GM19035 (cell line): ENCODE data around the gene ARHGAP42.
A peak's percentile ranks its signal among the peaks of the same experiment; 100 is the strongest.

Experiments
- ATAC-seq: cut with Tn5 transposase; IDR thresholded peaks from one replicate; pipeline ENCODE4 v1.9.1; 2021; ENCODE audit not compliant: unreplicated experiment

Gene ARHGAP42

DNA sequence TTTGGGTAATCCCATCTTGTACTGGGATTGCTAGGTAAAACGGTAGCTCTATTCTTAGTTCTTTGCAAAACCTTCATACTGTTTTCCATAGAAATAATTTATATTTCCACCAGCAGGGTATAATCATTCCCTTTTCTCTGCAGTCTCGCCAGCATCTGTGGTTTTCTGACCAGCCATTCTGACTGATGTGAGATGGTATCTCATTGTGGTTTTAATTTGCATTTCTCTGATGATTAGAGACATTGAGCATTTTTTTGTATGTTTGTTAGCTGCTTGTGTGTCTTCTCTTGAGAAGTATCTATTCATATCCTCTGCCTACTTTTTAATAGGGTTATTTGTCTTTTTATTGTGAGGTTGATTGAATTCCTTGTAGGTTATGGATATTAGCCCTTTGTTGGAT, 221.7 kb downstream of the ARHGAP42 start:
- ATAC-seq: peak; percentile 55

DNA sequence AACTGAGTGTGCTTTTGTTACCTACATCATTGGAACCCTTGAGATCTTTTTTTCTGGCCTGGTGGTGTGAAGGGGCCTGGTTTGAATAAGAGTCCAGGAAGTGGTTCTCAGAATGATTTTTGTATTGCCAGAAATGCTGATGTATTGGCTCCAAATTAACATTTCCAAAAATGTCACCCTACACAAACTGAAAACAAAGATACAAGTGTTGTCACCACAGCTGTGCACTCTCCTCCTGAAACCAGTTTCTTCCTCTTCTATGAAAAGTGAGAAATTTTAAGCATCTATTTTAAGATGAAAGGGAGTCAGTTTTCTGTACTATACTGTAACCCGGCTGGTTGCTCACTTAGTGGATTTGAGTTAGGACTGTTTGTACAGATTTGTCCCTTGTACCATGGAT, 223.7 kb downstream of the ARHGAP42 start:
- ATAC-seq: peak; percentile 93

DNA sequence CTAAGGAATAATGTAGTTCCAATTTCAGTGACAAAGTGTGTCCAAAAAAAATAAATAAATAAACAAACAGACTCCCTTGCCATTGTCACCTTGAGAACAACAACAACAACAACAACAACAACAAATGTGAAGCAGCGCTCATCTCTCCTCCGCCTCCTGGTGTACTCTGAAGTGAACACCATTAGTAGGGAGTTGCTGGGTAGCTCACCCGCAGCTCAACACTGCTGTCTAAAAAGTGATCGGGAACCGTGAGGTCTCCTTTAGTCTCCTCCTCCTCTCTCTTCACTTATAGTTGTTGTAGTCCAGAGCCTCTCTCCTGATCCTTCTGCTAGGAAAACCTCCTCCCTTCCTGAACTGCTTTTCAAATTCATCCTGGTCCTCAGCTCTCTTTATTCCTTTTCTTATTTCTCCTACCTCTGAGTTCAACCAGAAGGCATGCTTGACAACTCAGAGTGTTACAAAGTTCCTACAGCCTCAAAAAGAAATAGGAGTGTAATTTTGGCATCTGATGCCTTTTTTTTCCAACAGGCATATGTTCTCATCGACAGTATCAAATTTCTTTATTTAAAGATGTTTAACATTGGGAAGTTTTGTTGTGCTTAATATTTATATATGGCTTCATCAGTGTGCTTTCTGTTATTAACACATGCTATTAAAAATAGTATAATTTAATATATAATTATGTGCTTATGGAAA, 227.5 kb downstream of the ARHGAP42 start:
- no peak for ATAC-seq

DNA sequence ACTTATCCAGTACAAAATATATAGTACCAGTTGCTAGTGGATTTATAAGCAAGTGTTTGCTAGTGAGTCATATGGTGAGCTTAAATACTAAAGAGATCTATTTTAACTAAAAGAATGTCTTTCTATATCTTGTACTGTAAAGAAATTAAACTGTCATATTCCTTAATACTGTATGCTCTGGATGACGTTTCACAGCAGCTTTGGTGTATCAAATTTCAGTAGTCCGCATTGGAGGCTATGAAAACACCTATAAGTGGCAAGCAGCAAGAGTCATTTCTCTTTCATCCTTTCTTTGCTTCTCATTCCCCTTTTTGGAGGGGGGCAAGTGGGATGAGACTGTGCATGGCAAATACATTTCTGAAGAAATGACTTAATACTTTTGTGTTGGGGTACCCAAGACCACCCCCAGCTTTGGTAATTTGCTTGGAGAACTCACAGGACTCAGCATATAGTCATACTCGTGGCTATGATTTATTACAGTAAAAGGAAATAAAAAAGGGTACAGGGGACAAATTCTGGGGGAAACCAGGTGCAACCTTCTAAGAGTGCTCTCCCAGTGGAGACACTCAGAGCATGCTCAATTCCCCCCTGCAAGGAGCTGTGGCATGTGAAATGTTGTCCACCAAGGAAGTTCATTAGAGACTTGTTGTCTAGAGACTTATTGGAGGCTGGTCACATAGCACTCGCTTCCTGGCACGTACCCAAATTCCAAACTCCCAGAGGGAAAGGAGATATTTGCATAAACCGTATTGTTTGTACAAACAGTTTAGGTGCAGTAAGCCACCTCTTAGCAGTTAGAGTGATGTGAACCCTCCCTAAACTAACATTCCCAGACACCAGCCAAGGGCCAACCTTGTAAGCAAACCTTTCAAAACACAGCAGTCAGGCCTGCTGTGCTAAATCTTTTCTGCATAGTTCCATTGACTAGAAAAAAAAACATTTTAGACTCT, 231.7 kb downstream of the ARHGAP42 start:
- no peak for ATAC-seq

DNA sequence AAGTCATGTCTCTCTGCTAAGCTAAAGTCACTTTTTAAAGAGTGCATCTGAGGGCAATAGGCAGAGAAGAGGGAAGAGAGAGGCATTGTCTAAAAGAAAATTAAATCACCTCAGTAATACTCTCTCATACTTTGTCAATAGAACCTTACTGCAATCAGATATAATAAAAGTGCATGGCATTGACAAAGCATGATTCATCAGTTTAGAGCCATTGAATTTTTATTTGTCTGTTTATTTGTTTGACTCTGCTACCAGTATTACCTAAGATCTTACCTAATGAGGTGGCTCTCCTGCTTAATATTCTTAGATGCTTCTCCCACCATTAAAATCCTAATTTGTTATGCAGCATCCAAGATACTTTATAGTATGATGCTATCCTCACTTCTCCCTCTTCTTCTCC, 233.5 kb downstream of the ARHGAP42 start:
- no peak for ATAC-seq

DNA sequence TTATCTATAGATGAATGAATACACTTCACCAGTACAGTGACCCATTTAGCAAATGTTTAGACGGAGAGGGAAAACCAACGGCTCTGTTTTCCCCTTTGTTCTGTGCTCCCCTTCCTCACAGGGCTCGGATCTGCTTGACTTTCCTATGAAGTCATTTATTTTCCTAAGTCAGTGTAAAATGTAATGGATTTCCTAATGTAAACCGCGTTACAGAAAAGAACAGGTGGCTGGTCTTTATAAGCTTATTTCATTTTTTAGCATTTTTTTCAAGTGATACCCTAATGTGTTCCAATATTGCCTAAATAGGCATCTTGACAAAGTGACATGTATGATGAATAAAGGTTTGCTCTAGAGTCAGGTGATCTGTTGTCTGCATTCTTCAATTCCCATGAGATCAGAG, 235.0 kb downstream of the ARHGAP42 start:
- no peak for ATAC-seq

DNA sequence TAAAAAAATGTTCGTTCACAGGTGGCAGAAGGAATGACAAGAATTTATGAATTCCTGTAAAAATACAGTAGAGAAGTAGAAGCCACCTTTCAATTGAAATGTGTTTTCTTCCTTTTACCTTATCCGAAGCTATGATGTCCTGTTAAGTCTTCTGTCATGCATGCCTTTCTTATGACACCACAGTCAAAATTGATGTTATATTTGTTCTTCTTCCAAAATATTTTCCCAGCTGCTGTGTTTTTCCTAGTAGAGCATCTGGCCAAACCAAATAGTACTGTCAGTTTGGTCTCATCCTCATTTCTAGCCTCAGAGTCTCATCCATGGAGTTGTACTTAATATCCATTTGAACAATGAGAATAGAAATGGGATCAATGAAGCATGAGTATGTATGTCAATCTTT, 236.5 kb downstream of the ARHGAP42 start:
- ATAC-seq: no peak

DNA sequence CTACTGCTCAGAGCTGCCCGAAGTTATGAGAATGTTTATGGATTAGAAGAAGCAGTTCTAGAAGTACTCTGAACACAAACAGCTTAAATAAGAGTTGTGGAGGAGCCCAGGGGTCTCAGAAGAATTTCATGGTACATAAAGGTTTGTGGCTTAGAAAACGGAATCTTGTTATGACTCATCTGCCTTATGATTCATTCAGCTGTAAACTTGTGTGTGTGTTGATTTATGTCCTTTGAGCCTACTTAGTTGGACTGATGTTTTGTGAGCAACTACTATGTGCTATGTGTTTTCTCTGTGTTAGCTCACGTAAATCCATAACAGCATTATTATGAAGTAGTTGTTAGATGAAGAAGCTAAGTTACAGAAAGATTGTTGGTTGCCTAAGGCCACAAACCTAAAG, 238.8 kb downstream of the ARHGAP42 start:
- peak; percentile 77 for ATAC-seq

DNA sequence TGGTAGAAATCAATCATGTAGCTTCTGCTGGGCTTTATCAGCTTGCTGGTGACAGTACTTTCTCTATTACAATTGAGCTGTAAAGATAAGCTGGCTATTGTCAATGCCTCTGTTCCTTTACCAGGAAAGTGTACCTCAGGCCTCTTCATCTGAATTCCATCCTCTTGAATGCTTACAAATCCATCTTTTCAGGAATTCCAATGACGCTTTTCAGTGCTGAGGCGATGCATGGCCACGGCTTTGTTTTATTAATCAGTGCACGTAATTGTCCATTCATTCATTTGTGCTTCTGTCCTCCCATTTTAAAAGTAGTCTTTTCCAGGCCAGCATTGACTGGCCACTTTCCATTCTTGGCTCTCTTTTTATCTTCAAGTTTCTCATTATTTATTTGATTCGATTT, 240.5 kb downstream of the ARHGAP42 start:
- no peak for ATAC-seq

DNA sequence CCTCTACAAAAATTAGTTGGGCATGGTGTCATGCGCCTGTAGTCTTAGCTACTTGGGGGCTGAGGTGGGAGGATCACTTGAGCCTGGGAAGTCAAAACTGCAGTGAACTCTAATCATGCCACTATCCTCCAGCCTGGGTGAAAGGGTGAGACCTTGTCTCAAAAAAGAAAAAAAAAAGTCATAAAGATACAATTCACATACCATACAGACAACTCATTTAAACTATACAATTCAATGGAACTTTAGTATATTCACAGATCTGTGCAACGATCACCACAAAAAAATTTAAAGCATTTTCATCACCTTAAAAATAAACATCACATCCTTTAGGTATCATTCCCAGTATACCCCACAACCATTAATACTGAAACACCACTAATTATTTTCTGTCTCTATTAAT, 241.3 kb downstream of the ARHGAP42 start:
- ATAC-seq: no peak

DNA sequence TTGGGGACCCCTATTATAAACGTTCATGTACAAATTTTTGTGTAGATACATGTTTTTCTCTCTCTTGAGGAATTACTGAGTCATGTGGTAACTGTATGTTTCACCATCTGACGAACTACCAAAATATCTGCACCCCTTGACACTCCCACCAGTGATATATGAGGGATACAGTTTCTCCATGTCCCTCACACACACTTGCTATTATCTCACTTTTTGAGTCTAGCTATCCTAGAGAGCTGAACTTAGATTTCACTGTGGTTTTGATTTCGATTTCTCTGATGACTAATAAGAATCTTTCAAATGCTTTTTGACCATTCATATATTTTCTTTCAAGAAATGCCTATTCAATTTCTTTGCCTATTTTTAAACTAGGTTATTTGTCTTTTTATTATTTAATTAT, 242.3 kb downstream of the ARHGAP42 start:
- ATAC-seq: peak; percentile 79

DNA sequence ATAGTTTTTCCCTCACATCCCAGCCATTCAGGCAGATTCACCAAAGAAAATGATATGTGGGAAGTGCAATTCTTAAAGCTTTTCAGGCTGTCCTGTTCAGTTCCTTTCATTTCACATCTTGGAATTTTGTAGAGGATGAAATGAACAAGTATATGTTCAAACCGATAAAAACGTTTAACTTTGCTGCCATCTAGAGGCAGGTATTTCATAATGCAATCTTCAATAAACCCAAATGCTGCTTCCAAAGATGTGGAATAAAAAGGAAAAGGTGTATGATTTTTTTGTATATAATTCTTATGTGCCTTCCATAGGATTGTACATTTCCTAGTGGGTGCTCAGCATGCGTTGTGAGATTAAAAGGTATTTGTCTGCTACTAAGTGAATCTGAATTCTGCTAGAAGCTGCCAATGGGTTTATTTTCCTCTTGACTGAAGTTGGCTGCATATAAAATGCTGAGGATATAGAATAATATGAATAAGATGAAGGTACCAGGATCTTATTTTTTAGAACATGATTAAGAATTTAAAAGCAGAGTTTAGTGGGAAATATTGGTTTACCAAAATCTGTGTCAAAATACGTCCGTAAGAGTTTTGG, 243.2 kb downstream of the ARHGAP42 start:
- ATAC-seq: no peak

DNA sequence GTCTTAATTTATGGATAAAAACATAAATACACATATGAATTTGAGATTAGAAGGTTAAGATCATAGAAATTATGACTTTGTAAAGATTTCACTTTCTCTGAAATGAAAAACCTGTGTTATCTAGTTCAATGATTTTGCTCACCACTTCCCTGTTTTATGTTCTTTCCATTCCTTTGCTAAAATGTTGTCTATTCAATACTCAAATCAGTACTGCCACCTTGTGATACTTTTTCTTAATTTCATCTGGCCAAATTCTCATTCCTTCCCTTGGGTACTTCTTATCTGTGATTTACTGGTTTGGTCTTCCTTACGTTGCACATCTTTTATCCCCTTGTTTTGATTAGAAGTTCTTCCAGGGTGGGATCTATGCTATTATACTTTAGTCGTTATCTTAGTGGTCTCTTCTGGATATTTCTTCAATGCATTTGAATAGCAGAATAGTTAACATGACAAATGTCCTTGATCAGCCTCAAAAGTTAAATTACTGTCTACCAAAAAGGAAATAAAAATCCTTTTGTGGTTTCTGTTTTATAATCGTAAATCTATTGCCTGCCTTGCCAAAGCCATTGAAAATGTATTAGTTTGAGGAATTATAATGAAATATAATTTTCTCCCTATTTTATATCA, 245.5 kb downstream of the ARHGAP42 start:
- ATAC-seq: no peak

DNA sequence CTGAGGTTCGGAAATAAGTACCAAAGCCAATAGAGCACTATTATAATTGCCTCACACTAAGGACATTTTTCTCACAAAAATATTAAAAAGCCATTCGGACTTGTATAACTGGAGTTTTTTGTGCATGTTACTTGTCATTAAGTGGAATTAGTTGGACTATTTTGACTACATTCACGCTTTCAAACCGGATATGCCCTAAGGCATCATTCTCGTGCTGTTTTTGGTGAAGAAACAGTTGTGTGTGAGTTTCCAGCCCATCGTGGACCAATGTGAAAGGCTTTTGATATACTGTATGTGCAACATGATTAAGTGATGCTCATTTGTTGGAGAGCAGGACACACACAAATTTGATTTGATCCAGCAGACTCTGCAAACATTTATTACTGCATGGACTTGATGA, 249.7 kb downstream of the ARHGAP42 start:
- no peak for ATAC-seq

DNA sequence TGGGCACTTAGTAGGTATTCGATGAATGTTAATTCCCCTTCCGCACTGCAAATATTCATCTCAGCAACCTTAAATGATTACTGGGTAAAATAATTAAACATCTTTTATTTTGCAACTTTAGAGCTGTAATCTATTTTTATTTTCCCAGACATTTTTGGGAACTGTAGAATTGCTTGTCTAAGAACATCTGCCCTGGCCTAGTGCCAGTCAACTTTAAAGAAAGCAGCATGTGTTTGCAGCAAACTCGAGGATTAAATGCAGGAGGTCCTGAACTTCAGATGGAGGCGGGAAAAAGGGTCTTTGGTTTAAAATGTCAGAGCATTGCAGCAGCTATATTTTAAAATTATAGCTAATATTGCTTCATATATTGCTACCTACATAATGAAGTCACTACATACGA, 252.5 kb downstream of the ARHGAP42 start:
- no peak for ATAC-seq

DNA sequence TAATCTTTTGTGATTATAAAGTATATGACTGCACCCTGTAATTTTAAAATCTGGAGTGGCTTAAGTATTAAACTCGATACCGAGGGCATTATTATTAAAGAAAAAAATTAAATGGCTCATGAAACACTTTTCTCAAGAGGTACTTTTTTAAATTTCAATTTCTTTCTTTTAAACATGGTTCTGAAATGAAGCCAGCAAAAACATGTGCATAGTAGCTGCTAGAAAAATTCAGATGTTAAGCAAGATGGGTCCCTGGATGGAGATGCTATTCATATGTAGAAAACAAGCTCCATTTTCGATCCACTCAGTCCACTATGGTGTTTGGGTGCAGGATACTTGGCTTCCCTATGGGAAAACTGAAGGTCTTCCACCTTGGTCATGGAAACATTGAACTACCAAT, 253.0 kb downstream of the ARHGAP42 start:
- ATAC-seq: no peak

DNA sequence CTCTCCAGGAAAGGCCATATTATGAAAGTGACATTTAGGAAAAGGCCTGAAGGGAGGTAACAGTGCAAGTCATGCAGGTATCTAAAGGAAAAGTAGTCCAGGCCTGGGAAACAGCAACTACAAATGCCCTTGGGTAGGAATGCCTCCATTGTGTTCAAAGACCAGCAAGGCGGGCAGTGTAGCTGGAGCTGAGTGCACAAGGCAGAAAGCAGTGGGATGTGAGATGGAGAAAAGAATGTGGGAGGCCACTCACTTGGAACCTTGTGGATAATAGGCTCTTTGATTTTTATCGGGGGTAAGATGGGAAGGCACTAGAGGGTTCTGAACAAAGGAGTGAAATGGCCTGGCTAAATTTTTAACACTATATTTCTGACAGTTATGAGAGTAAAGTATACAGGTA, 253.9 kb downstream of the ARHGAP42 start:
- ATAC-seq: no peak

DNA sequence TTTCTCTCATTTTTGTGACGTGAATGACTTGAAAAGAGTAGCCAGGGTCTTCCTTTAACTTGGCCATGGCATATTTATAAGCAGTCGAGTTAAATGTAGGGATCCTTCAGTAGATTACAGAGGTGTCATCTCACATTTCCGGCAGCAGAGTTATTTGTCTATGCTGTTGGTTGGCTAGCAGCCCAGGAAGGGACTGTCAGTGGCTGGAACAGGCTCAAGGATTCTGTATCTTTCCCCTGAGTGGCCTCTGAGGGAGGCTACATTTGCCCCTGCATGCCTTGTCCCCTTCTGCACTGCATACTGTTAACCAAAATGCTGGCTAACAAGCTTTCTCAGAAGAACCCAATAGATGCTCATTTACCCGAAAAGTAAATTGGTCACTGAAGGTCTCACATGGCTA, 254.9 kb downstream of the ARHGAP42 start:
- no peak for ATAC-seq

DNA sequence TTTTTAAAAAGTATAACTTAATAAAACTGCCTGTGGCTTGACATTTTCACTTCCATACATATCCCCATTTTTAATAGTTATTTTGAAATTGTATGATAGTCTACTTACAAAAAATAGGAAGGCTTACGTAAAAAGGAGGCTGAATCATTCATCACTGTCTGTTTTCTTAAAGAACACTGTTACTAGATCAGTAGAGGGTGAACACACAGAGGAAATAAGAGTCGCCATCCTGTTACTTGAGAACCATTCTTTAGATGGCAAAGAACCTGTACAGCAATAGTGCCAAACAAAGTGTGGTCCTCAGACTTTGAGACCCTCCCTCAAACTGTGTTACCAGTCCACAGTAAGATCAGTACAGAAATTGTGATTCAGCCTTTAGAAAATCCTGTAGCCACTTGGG, 261.8 kb downstream of the ARHGAP42 start:
- no peak for ATAC-seq

DNA sequence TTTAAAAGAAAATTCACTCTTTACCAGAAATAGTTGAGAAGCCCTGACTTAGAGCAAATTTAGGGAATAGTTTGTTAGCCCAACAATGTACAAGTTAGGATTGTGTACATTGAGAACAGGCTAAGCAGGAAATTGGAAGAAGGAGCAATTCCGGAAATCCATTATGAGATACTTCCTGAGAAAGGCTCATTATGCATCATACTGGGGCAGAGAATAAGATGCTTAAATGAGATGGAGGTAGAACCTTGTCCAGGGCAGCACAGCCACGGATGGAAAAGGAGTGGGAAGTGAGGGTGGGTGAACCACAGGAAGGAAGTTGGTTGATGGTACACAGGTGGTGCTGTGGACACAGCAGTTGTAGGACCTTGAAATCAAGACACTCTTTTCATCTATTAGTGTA, 262.4 kb downstream of the ARHGAP42 start:
- ATAC-seq: no peak

DNA sequence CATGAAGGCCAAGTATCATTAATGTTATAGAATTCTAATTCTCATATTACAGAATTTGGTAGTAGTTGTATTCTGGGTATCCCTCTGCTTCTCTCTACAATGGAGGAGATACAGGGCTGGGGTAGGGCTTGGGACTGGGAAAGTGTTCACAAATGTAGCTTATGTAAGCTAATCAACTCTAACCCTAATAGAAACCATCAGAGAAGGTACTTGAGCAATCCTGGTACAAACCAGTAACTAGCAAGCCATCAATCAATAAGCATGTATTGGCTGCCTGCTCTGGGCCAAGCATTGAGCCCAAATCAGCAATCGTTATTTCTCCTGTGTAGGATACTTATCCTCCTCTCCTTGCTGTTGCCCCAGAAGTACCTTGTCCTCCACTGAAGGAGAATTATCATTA, 268.2 kb downstream of the ARHGAP42 start:
- no peak for ATAC-seq

DNA sequence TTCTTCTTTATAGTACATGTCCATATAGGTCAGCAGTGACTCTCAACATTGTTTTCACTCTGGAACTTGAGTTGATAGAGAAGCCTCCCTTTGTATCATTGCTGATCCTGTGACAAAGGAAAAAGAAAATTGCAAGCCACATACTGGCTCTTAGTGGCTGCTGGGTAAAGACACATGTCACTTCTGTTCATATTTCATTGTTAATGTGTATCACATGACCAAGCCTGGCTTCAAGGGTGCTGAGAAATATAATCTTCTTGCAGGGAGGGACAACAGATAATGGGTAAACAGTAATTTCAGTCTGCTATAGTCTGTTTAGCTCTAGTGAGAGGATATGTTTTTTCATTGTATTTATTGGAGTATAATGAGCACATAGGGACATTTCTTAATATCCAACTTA, 269.3 kb downstream of the ARHGAP42 start:
- ATAC-seq: no peak
